Right forelimb (tissue), 1 donor: Measurements from ENCODE around the gene R3HCC1L.
"Not testable (repeated sequence)": the region's sequence is repeated elsewhere in the genome, so short reads cannot be mapped to it uniquely, and the experiment has no call there.

Experiments used
- DNase-seq: peaks from one replicate; pipeline ENCODE4 v3.0.0-alpha.2; 2018

The R3HCC1L gene

DNA sequence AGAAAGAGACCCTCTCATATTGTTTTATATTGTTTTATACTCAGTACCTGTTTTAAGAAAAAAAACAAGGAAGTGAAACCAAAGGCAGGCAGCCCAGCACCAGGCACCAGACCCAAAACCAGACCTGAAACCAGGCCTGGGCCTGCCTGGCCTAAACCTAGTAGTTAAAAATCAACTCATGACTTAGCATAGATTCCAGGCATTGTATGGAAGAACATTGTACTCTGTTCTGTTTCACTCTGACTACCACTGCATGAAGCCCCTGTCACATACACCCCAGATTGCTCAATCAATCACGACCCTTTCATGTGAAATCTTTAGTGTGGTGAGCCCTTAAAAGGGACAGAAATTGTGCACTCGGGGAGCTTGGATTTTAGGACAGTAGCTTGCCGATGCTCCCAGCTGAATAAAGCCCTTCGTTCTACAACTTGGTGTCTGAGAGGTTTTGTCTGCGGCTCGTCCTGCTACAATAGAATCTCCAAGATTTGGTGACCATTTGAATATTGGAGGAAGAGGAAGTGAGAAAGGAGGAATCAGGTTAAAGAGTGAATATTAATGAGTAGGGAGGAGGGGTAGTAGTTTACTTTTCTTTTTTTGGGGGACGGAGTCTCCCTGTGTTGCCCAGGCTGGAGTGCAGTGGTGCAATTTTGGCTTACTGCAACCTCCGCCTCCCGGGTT, 1.2 kb upstream of the R3HCC1L start:
- DNase-seq, result not testable (repeated sequence)

DNA sequence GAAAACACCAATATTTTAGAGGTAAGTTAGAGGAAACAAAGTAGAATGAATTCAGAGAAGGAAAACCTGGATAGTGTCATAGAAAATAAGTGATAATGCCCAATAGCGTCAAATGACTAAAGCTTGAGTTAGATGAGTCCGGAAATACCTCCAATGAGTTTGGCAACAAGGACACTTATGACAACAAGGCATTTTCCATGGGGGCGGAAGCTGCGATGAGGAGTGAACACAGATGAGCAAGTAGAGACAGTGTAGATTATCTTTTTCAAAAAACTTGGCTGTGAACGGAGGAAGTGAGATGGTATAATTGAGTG, 383 bp upstream of the R3HCC1L start:
- DNase-seq, result no peak

- no peak for DNase-seq
Observed at GRCh38 chr10:98135222-98135899, 904 bp downstream of the R3HCC1L start.

DNA sequence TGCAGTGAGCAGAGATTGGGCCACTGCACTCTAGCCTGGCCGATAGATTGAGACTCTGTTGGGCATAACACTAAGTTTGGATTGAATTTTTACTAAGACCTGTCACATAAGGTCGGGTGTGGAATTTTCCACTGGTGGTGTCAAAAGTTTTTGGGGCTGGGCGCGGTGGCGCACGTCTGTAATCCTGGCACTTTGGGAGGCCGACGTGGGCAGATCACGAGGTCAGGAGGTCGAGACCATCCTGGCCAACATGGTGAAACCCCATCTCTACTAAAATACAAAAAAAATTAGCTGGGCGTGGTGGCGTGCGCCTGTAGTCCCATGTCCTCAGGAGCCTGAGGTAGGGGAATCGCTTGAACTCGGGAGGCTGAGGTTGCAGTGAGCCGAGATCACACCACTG, 2.3 kb downstream of the R3HCC1L start:
- not testable (repeated sequence) for DNase-seq

- DNase-seq, result no peak
Observed at GRCh38 chr10:98138031-98138430, 3.6 kb downstream of the R3HCC1L start.

GRCh38 chr10:98139431-98139830, 5.0 kb downstream of the R3HCC1L start:
- no peak for DNase-seq

- no peak for DNase-seq
Observed at GRCh38 chr10:98141484-98142073, 7.1 kb downstream of the R3HCC1L start.

DNA sequence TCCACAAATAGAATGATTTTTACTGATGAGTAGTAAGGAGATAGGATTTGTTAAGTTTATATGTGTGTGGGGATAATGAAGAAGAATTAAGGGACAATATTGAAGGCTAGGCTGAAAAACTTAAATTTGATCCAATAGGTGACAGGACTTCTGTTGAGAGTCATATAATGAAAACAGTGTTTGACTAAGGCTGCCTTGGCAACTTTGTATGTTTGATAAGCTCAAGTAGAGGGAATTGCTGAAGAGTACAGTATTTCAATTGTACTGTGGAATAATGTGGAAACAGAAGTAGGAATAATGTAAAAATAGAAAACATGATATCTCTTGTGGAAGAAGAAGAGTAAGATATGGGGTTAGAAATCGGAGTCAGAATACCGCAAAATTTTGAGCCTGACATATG, 10.5 kb downstream of the R3HCC1L start:
- DNase-seq, result no peak

DNA sequence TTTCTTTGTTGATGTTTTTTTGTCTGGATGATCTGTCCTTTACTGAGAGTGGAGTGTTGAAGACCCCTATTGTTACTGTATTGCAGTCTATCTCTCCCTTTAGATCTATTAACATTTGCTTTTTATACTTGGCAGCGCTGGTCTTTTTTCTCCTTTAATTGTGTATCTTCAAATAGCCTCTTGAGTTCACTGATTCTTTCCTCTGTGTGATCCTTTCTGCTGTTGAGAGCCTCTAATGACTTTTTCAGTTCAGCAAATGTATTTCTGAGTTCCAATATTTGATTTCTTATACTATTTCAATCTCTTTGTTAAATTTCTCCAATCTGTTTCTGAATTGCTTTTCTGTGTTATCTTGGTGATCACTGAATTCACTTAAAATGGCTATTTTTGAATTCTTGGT, 15.4 kb downstream of the R3HCC1L start:
- no peak for DNase-seq

- DNase-seq, result no peak
Observed at GRCh38 chr10:98150544-98150943, 16.1 kb downstream of the R3HCC1L start.

DNA sequence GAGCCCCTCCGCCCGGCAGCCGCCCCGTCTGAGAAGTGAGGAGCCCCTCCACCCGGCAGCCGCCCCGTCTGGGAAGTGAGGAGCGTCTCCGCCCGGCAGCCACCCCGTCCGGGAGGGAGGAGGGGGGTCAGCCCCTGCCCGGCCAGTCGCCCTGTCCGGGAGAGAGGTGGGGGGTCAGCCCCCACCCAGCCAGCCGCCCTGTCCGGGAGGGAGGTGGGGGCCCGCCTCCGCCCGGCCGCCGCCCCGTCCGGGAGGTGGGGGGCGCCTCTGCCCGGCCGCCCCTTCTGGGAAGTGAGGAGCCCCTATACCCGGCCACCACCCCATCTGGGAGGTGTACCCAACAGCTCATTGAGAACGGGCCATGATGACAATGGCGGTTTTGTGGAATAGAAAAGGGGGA, 18.3 kb downstream of the R3HCC1L start:
- DNase-seq, result not testable (repeated sequence)

DNA sequence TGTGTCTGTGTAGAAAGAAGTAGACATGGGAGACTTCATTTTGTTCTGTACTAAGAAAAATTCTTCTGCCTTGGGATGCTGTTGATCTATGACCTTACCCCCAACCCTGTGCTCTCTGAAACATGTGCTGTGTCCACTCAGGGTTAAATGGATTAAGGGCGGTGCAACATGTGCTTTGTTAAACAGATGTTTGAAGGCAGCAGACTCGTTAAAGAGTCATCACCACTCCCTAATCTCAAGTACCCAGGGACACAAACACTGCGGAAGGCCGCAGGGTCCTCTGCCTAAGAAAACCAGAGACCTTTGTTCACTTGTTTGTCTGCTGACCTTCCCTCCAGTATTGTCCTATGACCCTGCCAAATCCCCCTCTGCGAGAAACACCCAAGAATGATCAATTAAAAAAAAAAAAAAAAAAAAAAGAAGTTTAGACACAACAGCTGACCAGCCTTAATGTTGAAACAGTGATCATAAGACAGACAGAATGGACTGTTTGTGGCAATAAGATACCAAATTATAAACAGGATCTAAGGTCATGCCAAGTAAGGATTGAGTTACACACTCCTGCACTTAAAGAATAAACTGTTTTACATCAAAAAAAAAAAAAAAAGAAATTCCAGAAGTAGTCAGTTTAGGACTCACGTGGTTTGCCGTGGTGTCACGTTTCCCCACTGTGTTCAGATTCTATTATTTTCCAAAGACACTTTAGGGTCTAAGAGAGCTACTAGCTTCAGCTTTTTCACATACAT, 18.9 kb downstream of the R3HCC1L start:
- DNase-seq, result not testable (repeated sequence)

- DNase-seq, result no peak
Observed at GRCh38 chr10:98154076-98154475, 19.6 kb downstream of the R3HCC1L start.

DNA sequence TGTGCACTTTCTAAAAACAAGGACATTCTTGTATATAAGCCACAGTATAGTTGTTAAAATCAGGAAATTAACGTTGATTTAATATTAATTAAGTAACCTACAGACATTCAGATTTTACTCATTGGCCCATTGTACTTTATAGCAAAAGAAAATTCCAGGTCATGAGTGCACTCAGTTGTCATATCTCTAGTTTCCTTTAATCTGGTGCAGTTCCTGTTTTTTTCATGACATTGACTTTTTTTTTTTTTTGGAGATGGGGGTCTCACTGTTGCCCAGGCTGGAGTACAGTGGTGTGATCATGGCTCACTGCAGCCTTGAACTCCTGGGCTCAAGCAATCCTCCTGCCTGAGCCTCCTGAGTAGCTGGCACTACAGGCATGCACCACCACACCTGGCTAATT, 24.1 kb downstream of the R3HCC1L start:
- no peak for DNase-seq

- no peak for DNase-seq
Observed at GRCh38 chr10:98163941-98164340, 29.5 kb downstream of the R3HCC1L start.

- no peak for DNase-seq
Observed at GRCh38 chr10:98167191-98167590, 32.7 kb downstream of the R3HCC1L start.

GRCh38 chr10:98168147-98168546, 33.7 kb downstream of the R3HCC1L start:
- DNase-seq, result no peak

- DNase-seq, result no peak
Observed at GRCh38 chr10:98168766-98169165, 34.3 kb downstream of the R3HCC1L start.

DNA sequence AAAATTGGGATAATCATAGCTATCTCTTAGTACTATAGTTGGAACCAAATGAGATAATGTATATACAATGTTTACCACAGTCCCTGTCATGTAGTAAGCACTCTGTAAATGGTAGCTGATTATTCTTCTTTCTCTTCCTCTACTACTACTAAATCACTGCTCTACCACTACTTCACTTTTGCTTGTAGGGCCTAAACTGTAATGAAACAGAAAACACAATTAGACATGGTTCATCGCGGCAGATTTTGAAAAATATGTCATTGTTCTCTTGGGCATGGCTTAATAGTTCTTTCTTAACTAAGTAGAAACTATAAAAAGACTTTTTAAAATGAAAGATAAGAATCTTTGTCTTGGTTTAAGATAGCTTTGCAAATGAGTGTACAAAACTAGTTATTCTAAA, 34.9 kb downstream of the R3HCC1L start:
- DNase-seq, result no peak

GRCh38 chr10:98170249-98171117, 36.0 kb downstream of the R3HCC1L start:
- DNase-seq, result peak; percentile 53

- DNase-seq, result peak; percentile 61
Observed at GRCh38 chr10:98172073-98172472, 37.6 kb downstream of the R3HCC1L start.

GRCh38 chr10:98172495-98172894, 38.0 kb downstream of the R3HCC1L start:
- no peak for DNase-seq

DNA sequence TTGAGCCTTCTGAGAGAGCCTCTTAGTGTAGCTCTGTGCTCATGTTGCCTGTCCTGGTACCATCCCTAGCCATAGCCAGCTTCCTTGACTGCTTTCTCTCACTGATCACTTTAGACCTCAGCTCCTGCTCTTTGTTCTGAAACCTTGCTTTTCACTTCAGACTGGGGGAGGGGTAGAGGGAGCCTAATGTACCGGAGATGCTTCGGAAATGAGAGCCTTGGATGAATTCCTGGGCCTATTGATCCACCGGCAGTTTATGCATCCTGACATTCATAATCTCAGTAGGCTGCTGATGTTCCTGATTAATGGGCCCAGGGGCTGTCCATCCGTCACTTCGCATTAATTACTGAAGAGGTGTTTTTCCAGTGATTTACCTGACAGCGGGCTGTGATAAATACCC, 38.8 kb downstream of the R3HCC1L start:
- DNase-seq, result no peak
